Measurements from ENCODE around the gene LRRC41. TPM values are rescaled to one million over a fixed set of nuclear protein-coding genes. Genes with fewer than 3 reads are reported as not detected.

The LRRC41 gene
- total and polyA plus RNA-seq, 2 donors (not counting 1 experiment from before 2014, with no cell fraction given): 20.1 to 39.0 TPM

DNA sequence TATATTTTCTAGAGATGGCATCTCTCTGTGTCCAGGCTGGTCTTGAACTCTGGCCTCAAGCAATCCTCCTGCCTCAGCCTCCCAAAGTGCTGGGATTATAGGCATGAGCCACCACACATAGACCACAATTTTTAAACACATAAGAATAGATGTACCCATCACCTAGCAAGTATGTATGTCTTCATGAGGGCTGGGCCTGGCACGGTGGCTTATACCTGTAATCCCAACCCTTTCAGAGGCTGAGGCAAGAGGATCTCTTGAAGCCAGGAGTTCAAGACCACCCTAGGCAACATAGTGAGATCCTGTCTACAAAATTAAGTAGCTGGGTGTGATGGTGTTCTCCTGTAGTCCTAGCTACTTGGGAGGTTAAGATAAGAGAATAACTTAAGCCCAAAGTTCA lies 13.9 kb upstream of the LRRC41 start:
- ChIA-PET CTCF (interaction anchor here (1.1 kb wide), 1 partner anchor 9 kb away, joined by 4 read pairs; no protein-coding TSS in a partner anchor), POLR2A (interaction anchor here (1.0 kb wide), 1 partner anchor 23 kb away, joined by 4 read pairs; no protein-coding TSS in a partner anchor)
- Mint-ChIP-seq H3K4me1 (peaks cover 8% of the 10 kb centered on the region), H3K9me3 (ENCODE audit: insufficient read depth) (no peaks in the 10 kb centered on the region), H3K4me3 (no peak overlapping the region), H3K27me3 (no peaks in the 10 kb centered on the region), H3K27ac (no peak overlapping the region)
- H3K27me3 ChIP-seq (replicated peaks in 1 of 4; ENCODE audit: control extremely low read depth in 1 of 4, control insufficient read depth in 3 of 4, insufficient read depth in 4 of 4, low read length in 3 of 4): no peaks in the 10 kb centered on the region
- H3K4me2 ChIP-seq (replicated peaks; ENCODE audit: low read depth, low read length, poor library complexity, severe bottlenecking): no peak overlapping the region
- no peaks in the 10 kb centered on the region for H3K4me1 ChIP-seq (ENCODE audit: control insufficient read depth in 2 of 2, insufficient read depth in 2 of 2, low read length in 2 of 2)
- no peaks in the 10 kb centered on the region for H3K9me3 ChIP-seq (ENCODE audit: control extremely low read depth in 1 of 3, control insufficient read depth in 2 of 3, insufficient read depth in 1 of 3, low read length in 2 of 3)
- H4K20me1 ChIP-seq (ENCODE audit: control insufficient read depth, insufficient read depth, low read length, poor library complexity, severe bottlenecking): no peaks in the 10 kb centered on the region
- intact Hi-C loops (cut with micrococcal nuclease): no loop called here
- H3K9ac ChIP-seq (ENCODE audit: low read length): no peak overlapping the region
- no peaks in the 10 kb centered on the region for H3K79me2 ChIP-seq (ENCODE audit: control insufficient read depth, insufficient read depth, low read length)
- H2AFZ ChIP-seq (ENCODE audit: insufficient read depth, low read depth, low read length, poor library complexity, severe bottlenecking): no peak overlapping the region
- peaks cover 10 to 43% of the 10 kb centered on the region in 2 experiments for H3K36me3 ChIP-seq (replicated peaks in 1 of 2; ENCODE audit: control extremely low read depth in 1 of 2, control insufficient read depth in 1 of 2, extremely low read depth in 1 of 2, insufficient read depth in 2 of 2, low read length in 1 of 2)
- WGBS (ENCODE audit: insufficient coverage): no CpG with 5 or more reads among the region's 1 CpG
- DNase-seq (no peak), ATAC-seq (ENCODE audit: low read depth) (no peak)
- H3K4me3 ChIP-seq (ENCODE audit: control extremely low read depth in 1 of 5, extremely low read depth in 1 of 5, insufficient read depth in 1 of 5, low read depth in 2 of 5, low read length in 4 of 5): no peak overlapping the region
- TF ChIP-seq, protein P1, sequence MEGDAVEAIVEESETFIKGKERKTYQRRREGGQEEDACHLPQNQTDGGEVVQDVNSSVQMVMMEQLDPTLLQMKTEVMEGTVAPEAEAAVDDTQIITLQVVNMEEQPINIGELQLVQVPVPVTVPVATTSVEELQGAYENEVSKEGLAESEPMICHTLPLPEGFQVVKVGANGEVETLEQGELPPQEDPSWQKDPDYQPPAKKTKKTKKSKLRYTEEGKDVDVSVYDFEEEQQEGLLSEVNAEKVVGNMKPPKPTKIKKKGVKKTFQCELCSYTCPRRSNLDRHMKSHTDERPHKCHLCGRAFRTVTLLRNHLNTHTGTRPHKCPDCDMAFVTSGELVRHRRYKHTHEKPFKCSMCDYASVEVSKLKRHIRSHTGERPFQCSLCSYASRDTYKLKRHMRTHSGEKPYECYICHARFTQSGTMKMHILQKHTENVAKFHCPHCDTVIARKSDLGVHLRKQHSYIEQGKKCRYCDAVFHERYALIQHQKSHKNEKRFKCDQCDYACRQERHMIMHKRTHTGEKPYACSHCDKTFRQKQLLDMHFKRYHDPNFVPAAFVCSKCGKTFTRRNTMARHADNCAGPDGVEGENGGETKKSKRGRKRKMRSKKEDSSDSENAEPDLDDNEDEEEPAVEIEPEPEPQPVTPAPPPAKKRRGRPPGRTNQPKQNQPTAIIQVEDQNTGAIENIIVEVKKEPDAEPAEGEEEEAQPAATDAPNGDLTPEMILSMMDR (IDR thresholded peaks at IDR 0.05): no peak
- no peak for TF ChIP-seq EZH2 (IDR thresholded peaks at IDR 0.05; ENCODE audit: borderline replicate concordance, insufficient read depth, low read depth, low read length, poor library complexity, severe bottlenecking)
- no peak overlapping the region for H3K27ac ChIP-seq (ENCODE audit: low read length in 2 of 2)

DNA sequence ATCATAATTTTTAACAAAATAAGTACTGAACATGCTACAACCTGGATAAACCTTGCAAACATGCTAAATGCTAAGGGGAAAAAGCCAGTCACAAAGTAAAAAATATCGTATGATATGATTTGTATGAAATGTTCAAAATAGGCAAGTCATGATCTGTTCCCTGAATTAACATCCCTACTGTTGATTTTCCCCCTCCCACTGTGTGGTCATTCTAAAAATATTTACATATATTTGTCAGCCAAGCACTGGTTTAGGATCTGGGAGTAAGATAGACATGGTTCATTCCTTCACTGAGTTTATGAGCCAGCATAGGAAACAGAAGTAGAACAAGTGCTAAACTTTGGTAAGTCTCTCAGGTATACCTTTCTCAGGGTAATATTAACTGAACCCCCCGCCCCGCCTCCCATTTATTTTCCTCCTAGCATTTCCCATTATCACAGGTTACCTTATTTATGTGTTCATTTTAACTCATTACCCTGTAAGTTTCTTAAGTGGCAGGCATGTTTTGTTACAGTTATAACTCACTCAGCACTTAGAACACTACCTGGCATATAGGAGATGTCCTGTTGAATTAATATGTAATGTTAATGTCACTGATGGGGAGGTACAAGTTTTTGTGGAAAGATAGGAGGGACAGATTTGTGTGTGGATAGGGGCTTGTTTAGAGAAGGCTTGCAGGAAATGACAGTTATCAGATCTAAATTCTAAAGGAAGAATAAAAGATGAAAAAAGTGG lies 12.4 kb upstream of the LRRC41 start:
- Histone ChIP-seq H4K20me1 (ENCODE audit: control insufficient read depth, insufficient read depth, low read length, poor library complexity, severe bottlenecking) (no peaks in the 10 kb centered on the region), H2AFZ (ENCODE audit: insufficient read depth, low read depth, low read length, poor library complexity, severe bottlenecking) (no peak overlapping the region), H3K27me3 (replicated peaks in 1 of 4; ENCODE audit: control extremely low read depth in 1 of 4, control insufficient read depth in 3 of 4, insufficient read depth in 4 of 4, low read length in 3 of 4) (no peaks in the 10 kb centered on the region), H3K4me2 (replicated peaks; ENCODE audit: low read depth, low read length, poor library complexity, severe bottlenecking) (no peak overlapping the region), H3K9me3 (ENCODE audit: control extremely low read depth in 1 of 3, control insufficient read depth in 2 of 3, insufficient read depth in 1 of 3, low read length in 2 of 3) (no peaks in the 10 kb centered on the region), H3K9ac (ENCODE audit: low read length) (no peak overlapping the region), H3K4me1 (ENCODE audit: control insufficient read depth in 2 of 2, insufficient read depth in 2 of 2, low read length in 2 of 2) (no peaks in the 10 kb centered on the region), H3K79me2 (ENCODE audit: control insufficient read depth, insufficient read depth, low read length) (no peaks in the 10 kb centered on the region), H3K36me3 (replicated peaks in 1 of 2; ENCODE audit: control extremely low read depth in 1 of 2, control insufficient read depth in 1 of 2, extremely low read depth in 1 of 2, insufficient read depth in 2 of 2, low read length in 1 of 2) (peaks cover 10 to 54% of the 10 kb centered on the region in 2 experiments), H3K4me3 (ENCODE audit: control extremely low read depth in 1 of 5, extremely low read depth in 1 of 5, insufficient read depth in 1 of 5, low read depth in 2 of 5, low read length in 4 of 5) (no peak overlapping the region), H3K27ac (ENCODE audit: low read length in 2 of 2) (no peak overlapping the region)
- ATAC-seq (ENCODE audit: low read depth): no peak
- Mint-ChIP-seq H3K4me1 (peaks cover under 1% of the 10 kb centered on the region), H3K27ac (no peak overlapping the region), H3K27me3 (no peaks in the 10 kb centered on the region), H3K4me3 (no peak overlapping the region), H3K9me3 (ENCODE audit: insufficient read depth) (no peaks in the 10 kb centered on the region)
- WGBS (ENCODE audit: insufficient coverage): no CpG with 5 or more reads among the region's 3 CpGs
- POLR2A ChIA-PET: no interaction called here
- CTCF ChIA-PET: interaction anchor here (0.7 kb wide), 1 partner anchor 41 kb away, joined by 3 read pairs; no protein-coding TSS in a partner anchor
- intact Hi-C loops (cut with micrococcal nuclease): no loop called here
- DNase-seq: no peak
- no peak for TF ChIP-seq EZH2 (IDR thresholded peaks at IDR 0.05; ENCODE audit: borderline replicate concordance, insufficient read depth, low read depth, low read length, poor library complexity, severe bottlenecking)
- TF ChIP-seq, protein P1 (IDR thresholded peaks at IDR 0.05): no peak

All from B cell (primary cell).